ENCODE measurements around the gene FYN.
A peak's percentile ranks its signal among the peaks of the same experiment; 100 is the strongest.
"Not testable (repeated sequence)": the region's sequence is repeated elsewhere in the genome, so short reads cannot be mapped to it uniquely, and the experiment has no call there.

FYN gene

GRCh38 chr6:111706841-111707391 lies 166.3 kb downstream of the FYN start:
- no peak for DNase-seq (ENCODE audit: low spot score)

GRCh38 chr6:111703723-111704122 lies 169.5 kb downstream of the FYN start:
- no peak for DNase-seq (ENCODE audit: low spot score)

- no peak for DNase-seq (ENCODE audit: low spot score)
These were observed 171.0 kb downstream of the FYN start for GRCh38 chr6:111702268-111702667.

- no peak for DNase-seq (ENCODE audit: low spot score)
These were observed 172.1 kb downstream of the FYN start for GRCh38 chr6:111701146-111701545.

- no peak for DNase-seq (ENCODE audit: low spot score)
These were observed 173.0 kb downstream of the FYN start for GRCh38 chr6:111700135-111700690.

- DNase-seq (ENCODE audit: low spot score), result no peak
These were observed 174.1 kb downstream of the FYN start for GRCh38 chr6:111699123-111699522.

- DNase-seq (ENCODE audit: low spot score), result no peak
These were observed 176.4 kb downstream of the FYN start for GRCh38 chr6:111696814-111697213.

GRCh38 chr6:111692327-111693164 lies 180.7 kb downstream of the FYN start:
- DNase-seq (ENCODE audit: low spot score), result peak; percentile 73

GRCh38 chr6:111691345-111692225 lies 181.7 kb downstream of the FYN start:
- DNase-seq (ENCODE audit: low spot score), result no peak

GRCh38 chr6:111689946-111690345 lies 183.3 kb downstream of the FYN start:
- DNase-seq (ENCODE audit: low spot score), result no peak

- DNase-seq (ENCODE audit: low spot score), result no peak
These were observed 183.8 kb downstream of the FYN start for GRCh38 chr6:111689419-111689818.

- DNase-seq (ENCODE audit: low spot score), result no peak
These were observed 184.9 kb downstream of the FYN start for GRCh38 chr6:111688331-111688730.

GRCh38 chr6:111687652-111688051 lies 185.6 kb downstream of the FYN start:
- DNase-seq (ENCODE audit: low spot score), result no peak

- no peak for DNase-seq (ENCODE audit: low spot score)
These were observed 186.4 kb downstream of the FYN start for GRCh38 chr6:111686932-111687266.

GRCh38 chr6:111686249-111686931 lies 186.9 kb downstream of the FYN start:
- DNase-seq (ENCODE audit: low spot score), result no peak

- no peak for DNase-seq (ENCODE audit: low spot score)
These were observed 187.7 kb downstream of the FYN start for GRCh38 chr6:111685526-111685925.

- no peak for DNase-seq (ENCODE audit: low spot score)
These were observed 188.2 kb downstream of the FYN start for GRCh38 chr6:111685058-111685457.

- DNase-seq (ENCODE audit: low spot score), result no peak
These were observed 189.4 kb downstream of the FYN start for GRCh38 chr6:111683749-111684267.

GRCh38 chr6:111683157-111683556 lies 190.1 kb downstream of the FYN start:
- DNase-seq (ENCODE audit: low spot score), result no peak

- DNase-seq (ENCODE audit: low spot score), result no peak
These were observed 191.4 kb downstream of the FYN start for GRCh38 chr6:111681860-111682259.

- DNase-seq (ENCODE audit: low spot score), result not testable (repeated sequence)
These were observed 192.2 kb downstream of the FYN start for GRCh38 chr6:111680811-111681609.

Data from SW480 (cell line).